GM18868 (cell line): ENCODE data around the gene MOCOS.

Experiments
- ATAC-seq: cut with Tn5 transposase; IDR thresholded peaks from one replicate; pipeline ENCODE4 v1.9.1; 2021; ENCODE audit warnings: mild to moderate bottlenecking, moderate library complexity; ENCODE audit not compliant: unreplicated experiment

The MOCOS gene

DNA sequence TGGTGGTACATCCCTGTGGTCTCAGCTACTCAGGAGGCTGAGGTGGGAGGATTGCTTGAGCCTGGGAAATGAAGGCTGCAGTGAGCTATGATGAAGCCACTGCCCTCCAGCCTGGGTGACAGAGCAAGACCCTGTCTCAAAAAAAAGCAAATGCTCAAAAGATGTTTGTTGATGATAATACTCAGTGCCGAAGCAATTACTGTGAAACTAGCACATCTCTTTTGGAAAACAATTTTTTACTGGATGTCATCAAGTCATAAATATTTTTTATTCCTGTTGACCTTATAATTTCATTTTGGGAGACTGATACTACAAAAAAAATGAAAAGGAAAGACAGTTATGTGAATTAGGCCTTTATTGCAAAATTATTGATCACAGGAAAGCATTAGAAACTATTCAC lies 75.7 kb downstream of the MOCOS start:
- no peak for ATAC-seq

DNA sequence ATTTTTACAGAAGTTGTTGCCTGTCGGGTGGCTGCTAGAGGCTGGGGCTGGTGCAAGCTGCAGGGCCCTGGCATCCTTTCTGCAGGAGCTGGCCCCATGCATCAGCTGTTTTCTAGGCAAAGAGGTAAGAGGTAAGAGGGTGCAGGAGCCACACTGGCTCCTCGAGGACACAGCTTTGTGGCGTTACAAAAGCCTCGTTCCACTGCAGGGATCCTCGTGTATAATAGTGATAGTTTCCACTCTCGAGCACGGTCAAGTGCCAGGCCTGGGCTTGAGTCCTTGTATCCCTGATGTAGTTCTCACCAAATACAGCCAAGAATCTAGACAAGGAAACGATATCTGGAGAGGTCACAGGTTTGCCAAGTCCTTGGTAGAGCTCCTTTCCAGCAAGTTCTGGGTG lies 77.0 kb downstream of the MOCOS start:
- no peak for ATAC-seq

DNA sequence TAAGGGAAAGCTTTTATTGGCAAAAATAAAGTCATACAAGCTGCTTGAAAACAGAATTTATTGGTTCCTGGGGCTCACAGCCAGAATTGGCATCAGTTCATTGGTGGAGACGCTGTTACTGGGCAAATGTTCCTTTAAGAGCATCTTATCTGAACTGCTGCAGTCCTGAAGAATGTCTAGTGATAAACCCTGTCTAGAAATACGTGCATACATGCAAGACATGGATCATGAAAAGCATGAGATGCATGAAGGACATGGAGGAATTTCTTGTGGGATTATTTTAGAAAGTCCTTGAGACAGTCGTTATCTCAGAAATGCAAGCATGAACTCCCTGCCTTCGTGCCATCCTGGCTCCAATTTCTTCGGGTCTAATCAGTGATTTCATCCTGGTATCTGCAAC lies 77.7 kb downstream of the MOCOS start:
- no peak for ATAC-seq

DNA sequence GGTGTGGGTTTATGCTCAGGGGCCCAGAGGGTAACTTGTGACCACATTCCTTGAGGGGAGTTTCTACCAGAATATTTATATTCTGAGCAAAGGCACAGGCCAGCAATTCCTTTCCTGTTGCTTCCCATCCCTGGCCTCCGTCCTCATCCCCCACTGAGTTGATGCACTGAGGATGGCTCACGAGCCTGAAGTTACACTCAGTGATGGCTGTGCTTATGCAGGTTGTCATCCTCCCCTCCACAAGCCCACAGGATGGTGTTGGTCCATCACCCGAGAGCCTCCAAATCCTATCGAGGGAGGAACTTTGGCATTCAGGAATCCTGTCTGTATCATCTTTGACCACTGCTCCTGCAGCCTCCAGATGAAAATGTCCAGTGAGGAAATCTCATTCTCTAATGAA lies 81.9 kb downstream of the MOCOS start:
- no peak for ATAC-seq

DNA sequence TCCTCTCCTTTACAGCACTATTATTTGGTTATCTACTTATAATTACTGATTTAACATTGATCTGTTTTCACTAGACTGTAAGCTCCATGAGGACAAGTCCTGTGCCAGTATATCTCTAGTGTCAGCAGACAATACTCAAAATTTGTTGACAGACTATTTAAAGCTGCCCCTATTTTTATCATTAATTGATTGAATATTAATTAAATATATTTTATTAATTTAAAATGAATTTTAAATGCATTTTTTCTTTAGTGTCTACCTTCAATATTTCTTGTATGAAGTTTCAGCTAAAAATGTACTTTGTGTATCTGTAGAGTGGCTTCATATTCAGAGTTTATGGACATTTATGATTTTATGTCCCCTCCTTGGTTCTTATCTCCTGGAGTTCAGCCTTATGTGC lies 83.9 kb downstream of the MOCOS start:
- no peak for ATAC-seq

DNA sequence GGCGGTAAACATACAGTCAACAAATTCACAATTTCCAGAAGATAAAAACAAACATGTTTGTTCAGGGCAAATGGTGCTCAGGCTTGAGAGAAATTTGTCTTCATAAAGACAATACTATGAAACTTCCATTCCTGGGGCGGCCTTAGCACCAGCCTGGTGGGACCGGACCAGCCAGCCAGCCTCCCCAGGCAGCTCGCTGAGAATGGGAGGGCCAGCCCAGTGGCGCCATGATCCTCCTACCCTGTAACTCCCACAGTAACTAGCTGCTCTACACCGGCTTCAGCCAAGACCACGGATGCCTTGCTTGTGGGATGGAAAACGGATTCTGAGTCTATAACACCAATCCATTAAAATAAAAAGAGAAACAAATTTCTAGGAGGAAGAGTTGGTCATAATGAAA lies 86.0 kb downstream of the MOCOS start:
- no peak for ATAC-seq

DNA sequence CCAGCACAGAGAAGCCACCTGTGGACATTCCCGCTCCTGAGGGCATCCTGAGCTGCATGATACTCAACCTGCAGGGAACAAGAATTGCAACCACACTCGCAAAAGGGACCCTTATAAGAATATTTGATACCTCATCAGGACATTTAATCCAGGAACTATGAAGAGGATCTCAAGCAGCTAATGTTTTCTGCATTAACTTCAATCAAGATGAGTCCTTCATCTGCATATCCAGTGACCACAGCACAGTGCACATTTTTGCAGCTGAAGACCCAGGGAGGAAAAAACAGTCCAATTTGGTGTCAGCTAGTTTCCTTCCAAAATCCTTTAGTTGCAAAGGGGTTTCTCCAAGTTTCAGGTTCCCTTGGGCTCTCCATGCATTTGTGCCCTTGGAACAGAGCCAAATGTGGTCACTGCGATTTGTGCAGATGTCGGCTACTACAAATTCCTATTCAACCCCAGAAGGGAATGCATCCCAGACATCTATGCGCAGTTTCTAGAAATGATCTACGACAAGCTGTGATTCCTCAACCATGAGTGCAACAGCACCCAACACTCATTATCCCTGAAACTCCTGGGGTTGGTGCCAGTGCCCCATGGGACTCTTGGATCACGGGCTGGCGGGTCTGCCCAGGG lies 86.9 kb downstream of the MOCOS start:
- no peak for ATAC-seq

DNA sequence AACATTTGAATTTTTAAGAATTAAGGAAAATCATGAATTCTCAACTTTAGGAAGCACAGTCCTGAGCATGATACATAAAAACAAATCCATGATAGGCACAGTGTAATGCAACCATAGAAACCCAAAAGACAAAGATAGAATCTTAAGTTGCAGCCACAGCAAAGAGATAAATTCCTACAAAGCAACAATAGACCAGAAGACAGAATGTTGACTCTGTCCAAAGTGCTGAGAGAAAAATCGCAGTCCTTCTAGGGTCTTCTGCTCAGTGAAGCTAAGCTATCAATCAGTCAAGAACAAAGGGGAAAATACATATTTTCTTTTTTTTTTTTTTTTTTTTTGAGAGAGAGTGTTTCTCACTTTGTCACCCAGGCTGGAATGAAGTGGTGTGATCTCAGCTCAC lies 88.3 kb downstream of the MOCOS start:
- no peak for ATAC-seq

DNA sequence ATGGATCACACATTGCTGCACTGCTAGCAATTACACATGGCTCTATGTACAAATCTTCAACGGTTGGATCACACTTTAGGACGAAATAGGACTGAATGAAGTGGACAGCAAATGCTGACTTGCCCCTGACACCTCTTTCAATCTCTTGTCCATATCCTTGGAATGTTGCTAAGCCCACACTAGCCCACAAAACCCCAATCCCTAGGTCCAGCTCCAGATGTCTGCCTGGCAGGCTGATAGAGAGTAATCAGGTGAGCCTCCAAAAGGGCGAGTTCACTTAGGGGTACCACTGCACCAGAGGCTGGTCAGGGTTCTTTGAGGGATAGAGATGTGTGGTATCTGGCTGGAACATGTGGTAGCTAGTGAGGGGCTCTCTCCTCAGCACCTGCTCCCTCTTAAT lies 91.7 kb downstream of the MOCOS start:
- no peak for ATAC-seq

DNA sequence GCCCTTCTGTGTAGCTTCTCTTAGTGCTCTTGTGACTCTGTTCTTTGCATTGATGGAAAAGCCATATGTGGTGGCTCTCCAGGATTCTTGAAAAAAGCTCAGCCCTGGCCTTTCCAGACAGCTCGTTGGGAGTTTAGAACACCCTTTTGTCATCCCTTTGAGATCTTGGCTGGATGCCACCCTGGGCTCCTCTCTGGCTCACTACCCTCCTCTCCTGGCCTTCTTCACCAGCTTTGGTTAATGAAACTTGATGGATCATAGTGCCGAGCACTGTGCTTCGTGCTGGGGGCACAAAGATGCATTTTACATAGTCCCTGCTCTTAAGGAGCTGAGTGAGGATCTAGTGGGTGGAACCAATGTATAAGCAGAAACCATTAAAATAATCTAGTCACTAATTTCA lies 94.6 kb downstream of the MOCOS start:
- no peak for ATAC-seq

DNA sequence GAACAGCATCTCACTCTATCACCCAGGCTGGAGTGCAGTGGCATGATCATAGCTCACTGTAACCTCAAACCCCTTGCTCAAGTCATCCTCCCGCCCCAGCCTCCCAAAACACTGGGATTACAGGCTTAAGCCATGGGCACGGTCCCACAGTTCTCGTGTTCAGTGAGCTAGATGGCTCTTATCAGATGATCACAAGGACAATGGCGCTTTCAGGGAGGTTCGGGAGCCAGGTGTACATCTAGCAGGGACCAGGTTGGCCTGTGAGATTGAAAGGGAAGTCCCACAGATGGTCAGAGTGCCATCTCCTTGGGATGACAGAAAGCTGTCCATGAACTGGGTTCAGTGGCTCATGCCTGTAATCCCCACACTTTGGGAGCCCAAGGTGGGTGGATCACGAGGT lies 96.2 kb downstream of the MOCOS start:
- no peak for ATAC-seq

DNA sequence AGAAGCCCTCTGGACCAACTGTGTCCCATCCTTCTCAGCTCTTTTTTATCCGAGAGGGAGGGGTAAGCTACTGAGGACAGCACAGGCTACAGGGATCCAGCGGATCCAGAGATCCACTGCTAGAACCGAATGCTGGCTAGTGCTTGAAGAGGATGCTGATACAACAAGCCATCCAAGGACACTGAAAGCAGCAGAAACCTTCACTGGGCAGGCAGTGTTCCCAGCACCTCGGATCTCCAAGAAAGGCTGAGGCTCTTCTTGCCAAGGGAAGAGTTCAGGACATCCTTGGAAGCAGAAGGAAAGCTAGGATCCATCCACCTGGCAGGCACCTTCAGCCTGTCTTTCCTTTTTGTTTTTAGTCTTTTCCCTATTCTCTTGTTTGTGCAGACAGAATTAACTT lies 97.0 kb downstream of the MOCOS start:
- no peak for ATAC-seq

DNA sequence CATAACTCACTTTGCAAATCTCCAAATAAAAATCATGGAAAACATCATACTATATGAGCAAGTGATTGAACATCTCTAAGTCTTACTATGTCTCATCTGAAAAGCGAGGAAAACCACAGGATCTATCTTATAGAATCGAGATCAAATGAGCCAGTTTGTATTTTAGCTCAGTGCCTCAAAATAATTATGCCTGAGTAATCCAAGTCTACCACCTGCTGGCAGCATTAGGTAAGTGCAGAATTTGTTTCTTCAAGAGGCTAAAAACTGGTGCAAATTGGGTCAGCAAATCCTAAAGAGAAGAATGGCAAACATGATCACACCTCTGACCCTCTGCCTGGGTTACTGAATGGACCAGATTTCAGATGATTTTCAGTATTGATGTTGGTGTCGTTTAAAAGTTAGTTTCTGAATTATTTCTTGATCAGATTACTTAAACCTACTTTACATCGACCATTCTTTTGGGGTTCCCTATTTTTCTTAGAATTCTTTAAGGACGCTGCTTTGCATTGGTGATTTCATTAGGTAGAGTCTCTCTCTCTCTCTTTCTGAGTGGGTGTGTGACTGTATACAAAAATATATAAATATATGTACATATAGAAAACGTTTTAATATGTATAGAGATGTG lies 97.5 kb downstream of the MOCOS start:
- no peak for ATAC-seq

DNA sequence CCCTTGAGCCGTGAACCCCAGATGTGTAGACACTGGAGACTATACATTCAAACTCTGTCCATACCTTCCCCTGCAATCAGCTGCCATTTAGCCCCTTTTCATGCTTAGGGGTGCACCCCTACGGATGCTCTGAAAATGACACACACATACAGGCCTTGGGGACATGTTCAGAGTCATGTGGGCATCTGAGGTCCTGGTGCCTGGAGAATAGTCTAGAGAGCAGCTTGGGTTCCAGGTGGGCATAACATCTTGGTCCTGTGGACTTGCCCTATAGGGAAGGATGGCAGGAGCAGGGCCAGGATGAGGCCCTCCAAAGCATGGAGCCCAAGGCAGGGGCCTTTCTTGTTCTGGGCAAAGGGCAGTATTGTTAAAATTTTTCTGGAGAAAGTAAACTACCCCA lies 100.4 kb downstream of the MOCOS start:
- no peak for ATAC-seq

DNA sequence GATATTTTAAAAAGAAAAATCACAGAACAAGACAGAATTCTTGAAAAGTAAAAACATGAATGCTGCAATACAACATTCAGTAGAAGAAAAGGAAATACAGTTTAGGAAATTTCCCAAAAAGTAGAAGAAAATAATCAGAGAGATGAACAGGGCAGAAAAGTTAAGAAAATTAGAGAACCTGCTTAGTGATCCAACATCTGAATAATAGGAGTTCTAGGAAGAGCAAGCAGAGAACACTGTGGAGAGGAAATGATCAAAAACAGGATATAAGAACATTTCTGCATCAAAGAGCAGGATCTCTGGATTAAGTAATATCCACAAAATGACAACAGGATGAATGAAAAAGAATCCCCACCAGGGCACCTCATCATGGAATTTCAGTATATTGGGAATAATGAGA lies 101.4 kb downstream of the MOCOS start:
- ATAC-seq, result no peak

DNA sequence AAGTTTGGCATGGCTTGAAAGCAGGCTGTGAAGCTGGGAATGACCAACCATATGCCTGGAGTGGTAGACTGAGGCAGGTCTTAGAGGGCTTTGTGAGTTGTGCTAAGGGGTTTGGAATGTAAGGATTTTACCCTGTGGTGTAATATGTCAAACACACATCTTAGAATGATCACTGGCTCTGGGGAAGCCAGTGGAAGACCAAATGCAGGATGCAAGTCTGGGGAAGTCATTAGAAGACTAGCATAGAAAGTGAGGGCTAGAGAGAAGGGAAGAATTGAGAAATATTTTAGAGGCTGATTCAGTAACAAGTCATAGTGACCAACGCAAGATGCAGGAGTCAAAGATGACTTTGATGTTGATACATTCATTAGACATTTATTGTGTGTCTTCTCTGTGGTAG lies 106.7 kb downstream of the MOCOS start:
- no peak for ATAC-seq

DNA sequence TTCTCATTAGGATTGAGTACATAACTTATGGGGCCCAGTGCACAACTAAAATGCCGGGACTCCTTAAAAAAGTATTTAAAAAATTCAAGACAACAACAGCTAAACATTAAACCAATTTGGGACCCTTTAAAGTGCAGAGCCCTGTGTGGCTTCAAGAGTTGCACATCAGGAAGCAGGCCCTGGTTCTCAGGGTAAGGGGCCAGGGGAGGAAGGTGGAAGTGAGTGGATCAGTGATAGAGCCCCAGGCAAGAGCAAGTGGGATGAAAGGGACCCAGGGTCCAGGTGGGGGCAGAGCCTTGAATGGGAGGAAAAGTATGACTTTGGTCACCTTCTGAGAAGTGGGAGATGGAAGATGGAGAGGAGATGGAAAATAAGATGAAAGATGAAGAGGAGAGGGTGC lies 107.9 kb downstream of the MOCOS start:
- no peak for ATAC-seq

DNA sequence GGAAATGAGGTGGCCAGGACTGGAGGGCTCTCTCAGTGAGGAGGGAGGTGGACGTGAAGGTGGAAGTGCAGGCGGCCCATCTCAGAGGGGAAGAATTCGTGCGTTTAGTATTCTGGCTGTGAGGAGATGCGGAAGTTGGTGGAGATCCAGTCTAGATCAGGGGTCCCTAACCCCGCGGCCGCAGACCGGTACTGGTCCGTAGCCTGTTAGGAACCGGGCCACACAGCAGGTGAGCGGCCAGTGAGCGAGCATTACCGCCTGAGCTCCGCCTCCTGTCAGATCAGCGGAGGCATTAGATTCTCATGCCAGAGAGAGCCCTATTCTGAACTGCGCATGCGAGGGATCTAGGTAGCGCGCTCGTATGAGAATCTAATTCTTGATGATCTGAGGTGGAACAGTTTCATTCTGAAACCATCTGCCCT lies 108.6 kb downstream of the MOCOS start:
- no peak for ATAC-seq

DNA sequence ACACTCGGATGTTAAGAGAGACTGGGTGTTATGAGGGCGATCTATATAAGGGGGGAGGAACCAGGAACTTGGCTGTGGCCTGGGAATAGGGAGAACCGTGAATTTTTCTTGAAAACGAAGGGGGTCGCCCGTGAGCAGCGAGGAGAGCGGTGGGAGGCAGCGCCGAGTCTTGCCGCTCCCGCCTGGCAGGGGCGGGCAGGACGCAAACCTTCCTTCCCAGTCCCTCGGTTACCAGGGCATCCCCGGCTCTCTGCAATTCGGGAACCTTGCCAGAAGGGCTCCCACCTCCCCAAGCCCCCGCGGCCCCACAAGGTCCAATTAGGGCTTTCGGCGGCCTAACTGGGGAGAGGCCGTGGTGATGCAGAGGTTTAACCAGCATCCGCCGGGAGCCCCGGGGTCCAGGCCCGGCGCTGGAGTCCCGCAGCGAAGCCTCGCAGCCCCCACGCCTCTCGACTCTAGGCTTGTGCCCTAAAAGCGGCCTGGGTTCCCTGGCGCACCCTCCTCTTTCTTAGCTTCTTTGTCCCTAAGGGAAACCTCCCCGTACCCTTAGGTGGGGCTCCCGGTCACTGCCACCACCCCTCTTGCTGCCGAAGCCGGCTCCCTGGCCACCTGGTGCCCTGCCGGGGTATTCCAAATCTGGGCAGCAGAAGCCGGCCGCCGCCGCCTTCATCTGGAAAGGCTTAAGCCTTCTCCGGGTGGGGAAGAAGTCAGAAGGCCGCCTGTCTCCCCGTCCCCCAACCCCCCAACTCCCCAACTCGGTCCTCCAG lies 109.5 kb downstream of the MOCOS start:
- peak; percentile 21 for ATAC-seq

DNA sequence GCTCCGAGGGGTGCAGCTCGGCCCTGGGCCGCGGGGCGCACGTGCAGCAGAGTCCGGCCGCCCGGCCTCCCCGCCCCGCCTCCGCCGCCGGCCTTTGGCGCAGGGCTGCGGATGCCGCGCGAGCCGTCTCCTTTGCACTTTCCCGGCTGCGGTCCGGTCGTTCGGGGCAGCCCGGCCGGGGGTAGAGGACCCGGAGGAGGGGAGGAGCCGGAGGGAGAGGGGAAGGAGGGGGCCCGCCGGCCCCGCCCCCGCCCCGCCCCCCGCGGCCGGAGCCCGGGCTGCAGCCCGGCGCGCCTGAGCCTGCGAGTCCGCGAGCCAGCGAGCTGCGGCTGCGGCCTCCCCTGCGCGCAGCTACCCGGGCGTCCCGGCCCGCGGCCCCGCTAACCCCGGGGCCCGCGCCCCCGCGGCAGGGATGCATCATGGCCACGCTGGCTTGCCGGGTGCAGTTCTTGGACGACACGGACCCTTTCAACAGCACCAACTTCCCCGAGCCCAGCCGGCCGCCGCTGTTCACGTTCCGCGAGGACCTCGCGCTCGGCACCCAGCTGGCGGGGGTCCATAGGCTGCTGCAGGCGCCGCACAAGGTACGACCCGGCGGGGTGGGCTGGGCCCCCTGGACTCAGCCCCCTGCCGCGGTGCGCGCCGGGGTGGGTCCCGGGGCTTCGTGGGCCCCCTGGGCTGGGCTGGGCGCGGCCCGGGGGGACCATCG lies 110.3 kb downstream of the MOCOS start, which contains the start of gene FHOD3:
Gene FHOD3 (plus strand): TSS at position 297 of the 709 bp plus-strand sequence. CDS start 123 bp downstream, at position 420.
- peak; percentile 61 for ATAC-seq

DNA sequence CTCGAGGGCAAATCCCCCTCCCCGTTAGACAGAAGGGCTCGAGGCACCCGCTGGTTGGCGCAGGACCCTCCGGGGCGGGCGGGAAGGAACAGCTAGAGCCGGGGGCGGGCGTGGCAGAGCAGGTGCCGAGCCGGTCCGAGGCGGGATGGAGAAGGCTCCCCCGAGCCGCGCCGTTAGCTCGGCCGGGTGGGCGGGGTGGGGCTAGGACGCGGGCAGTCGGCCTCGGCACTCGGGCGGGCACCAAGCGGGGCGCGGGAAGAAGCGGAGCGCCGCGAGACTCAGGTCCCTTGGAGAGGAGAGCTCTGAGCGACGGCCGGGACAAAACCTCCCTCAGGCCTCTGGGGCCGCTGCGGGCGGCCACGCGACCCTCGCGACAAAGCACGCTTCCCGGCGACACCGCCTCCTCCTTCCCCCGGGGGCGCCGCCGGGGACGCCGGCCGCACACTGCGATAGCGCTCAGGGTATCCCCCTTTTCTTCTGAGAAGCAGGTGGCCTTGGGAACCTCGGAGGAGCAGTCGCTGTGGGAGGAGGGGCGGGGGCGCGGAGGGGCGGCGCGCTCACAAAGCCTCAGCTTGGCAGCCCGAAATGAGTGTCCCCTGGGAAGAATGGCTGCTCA lies 110.9 kb downstream of the MOCOS start:
- ATAC-seq, result peak; percentile 29
